Measurements from ENCODE around the gene SLC16A9. TPM values are rescaled to one million over a fixed set of nuclear protein-coding genes. Genes with fewer than 3 reads are reported as not detected.

Gene SLC16A9
- total and polyA plus RNA-seq, 4 donors, result 0.70 to 6.0 (median 1.9) TPM

DNA sequence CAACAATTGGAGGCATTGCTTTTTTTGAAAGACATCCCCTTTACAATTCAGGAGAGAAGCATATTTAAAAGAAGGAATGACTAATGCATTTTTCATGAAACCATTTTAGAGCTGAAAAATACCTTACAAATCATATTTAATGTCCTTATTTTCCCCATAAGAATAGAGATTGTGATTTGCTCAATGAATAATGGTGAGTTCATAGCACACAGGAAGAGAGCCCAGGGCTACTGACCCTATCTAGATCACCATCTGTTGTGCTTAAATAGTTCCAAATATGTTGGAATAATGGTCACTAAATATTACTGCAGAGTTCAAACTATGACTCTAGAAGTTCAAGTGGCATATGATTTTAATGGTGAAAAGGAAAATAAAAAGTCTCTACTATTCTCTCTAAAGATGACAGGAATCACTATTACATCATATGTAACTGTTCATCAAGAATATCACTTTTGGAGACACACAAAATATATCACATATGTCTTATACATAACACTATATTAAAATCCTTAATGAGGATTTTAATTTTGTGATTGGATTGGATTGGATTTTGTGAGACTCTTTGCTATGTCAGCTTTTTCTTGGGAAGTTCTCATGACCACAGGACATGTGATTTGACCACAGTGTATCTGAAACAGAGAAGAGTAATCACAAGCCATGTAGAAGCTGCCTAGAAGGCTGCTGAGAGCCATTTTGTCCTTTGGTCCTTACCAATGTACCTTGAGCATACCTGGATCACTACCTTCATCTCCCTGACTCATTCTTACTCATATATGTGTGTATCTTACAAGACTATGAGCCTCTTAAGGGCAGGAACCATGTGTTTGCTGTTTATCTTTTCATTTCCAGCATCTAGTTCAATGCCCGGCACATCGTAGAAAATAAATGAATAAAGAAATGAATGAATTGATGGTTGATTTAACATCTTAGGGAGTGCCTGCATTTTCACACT is 26.4 kb downstream of the SLC16A9 start:
- TF ChIP-seq, protein P1, sequence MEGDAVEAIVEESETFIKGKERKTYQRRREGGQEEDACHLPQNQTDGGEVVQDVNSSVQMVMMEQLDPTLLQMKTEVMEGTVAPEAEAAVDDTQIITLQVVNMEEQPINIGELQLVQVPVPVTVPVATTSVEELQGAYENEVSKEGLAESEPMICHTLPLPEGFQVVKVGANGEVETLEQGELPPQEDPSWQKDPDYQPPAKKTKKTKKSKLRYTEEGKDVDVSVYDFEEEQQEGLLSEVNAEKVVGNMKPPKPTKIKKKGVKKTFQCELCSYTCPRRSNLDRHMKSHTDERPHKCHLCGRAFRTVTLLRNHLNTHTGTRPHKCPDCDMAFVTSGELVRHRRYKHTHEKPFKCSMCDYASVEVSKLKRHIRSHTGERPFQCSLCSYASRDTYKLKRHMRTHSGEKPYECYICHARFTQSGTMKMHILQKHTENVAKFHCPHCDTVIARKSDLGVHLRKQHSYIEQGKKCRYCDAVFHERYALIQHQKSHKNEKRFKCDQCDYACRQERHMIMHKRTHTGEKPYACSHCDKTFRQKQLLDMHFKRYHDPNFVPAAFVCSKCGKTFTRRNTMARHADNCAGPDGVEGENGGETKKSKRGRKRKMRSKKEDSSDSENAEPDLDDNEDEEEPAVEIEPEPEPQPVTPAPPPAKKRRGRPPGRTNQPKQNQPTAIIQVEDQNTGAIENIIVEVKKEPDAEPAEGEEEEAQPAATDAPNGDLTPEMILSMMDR (IDR thresholded peaks at IDR 0.05; ENCODE audit: control extremely low read depth, extremely low read depth), result no peak
- ATAC-seq (ENCODE audit: insufficient read depth, low FRiP score), result no peak

DNA sequence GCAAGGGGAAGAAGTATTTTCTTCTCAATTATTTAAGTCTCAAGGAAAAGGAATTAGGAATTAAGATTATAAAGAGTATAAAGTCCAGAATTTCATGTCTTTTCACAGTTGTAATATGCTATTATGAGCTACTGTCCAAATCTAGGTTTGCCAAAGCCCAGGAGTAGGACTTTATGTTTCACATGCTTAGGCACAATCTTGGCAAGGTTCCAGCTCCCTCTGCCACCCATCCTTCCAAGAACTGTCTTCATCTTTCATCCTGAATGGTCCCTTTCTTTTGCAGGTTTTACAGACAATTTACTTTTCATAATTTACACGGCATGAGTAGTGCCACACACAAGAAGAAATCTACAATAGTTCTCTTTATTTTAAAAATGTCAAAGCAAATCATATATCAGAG is 29.5 kb downstream of the SLC16A9 start:
- WGBS, 2 donors, result 88 to 92% methylated on average over 1 of the region's 1 CpG
- TF ChIP-seq, protein P1 (IDR thresholded peaks at IDR 0.05; ENCODE audit: control extremely low read depth, extremely low read depth), result no peak
- Histone ChIP-seq H3K27me3 (ENCODE audit: control insufficient read depth in 3 of 3, insufficient read depth in 3 of 3, low read length in 2 of 3) (no peaks in the 10 kb centered on the region), H3K4me3 (no peak overlapping the region), H3K9me3 (ENCODE audit: control insufficient read depth in 4 of 4, insufficient read depth in 3 of 4, low read length in 3 of 4) (peaks cover 0 to 3% (median 0%) of the 10 kb centered on the region in 4 donors), H3K36me3 (ENCODE audit: control insufficient read depth in 4 of 4, insufficient read depth in 4 of 4, low read length in 4 of 4) (peaks cover 0 to 3% (median 0%) of the 10 kb centered on the region in 4 donors), H3K27ac (ENCODE audit: low read depth in 1 of 2, low read length in 1 of 2) (no peak overlapping the region), H3K9ac (ENCODE audit: insufficient read depth in 1 of 2, low read length in 2 of 2) (no peak overlapping the region), H3K4me1 (ENCODE audit: control insufficient read depth in 5 of 5, insufficient read depth in 5 of 5, low read length in 5 of 5) (peaks cover 0 to 1% (median 0%) of the 10 kb centered on the region in 5 donors)
- DNase-seq (no peak), ATAC-seq (ENCODE audit: insufficient read depth, low FRiP score) (no peak)

More for the DNA sequence above, 26.4 kb downstream of the SLC16A9 start:
- Histone ChIP-seq H3K27ac (ENCODE audit: low read depth in 1 of 2, low read length in 1 of 2) (no peak overlapping the region), H3K4me3 (no peak overlapping the region), H3K27me3 (ENCODE audit: control insufficient read depth in 3 of 3, insufficient read depth in 3 of 3, low read length in 2 of 3) (no peaks in the 10 kb centered on the region), H3K36me3 (ENCODE audit: control insufficient read depth in 4 of 4, insufficient read depth in 4 of 4, low read length in 4 of 4) (peaks cover 0 to 3% (median 1%) of the 10 kb centered on the region in 4 donors), H3K9me3 (ENCODE audit: control insufficient read depth in 4 of 4, insufficient read depth in 3 of 4, low read length in 3 of 4) (no peaks in the 10 kb centered on the region), H3K4me1 (ENCODE audit: control insufficient read depth in 5 of 5, insufficient read depth in 5 of 5, low read length in 5 of 5) (peaks cover 0 to 1% (median 0%) of the 10 kb centered on the region in 5 donors), H3K9ac (ENCODE audit: insufficient read depth in 1 of 2, low read length in 2 of 2) (no peak overlapping the region)
- DNase-seq, result no peak
- WGBS, 2 donors, result 81 to 82% methylated on average over 2 of the region's 2 CpGs

DNA sequence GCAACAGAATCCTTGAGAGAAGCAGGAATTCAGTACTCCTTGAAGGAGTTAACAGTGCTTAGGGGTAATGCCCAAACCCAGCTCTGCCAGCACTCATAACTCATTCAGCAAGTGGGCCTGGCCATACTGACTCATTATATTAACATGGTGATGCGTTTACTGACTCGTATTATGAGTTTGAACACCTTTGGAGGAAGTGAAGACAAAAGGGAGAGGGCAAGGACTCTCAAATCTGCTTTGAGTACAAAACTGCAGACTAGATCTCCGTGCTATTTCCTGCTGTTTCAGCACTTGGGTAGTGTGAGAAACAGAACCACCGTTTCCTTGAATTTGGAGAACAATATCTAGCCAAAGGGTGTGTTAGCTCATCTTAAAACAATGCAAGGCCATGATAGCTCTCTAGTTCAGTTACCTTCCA is 30.8 kb downstream of the SLC16A9 start:
- TF ChIP-seq, protein P1 (IDR thresholded peaks at IDR 0.05; ENCODE audit: control extremely low read depth, extremely low read depth), result no peak

More for the DNA sequence above, 30.8 kb downstream of the SLC16A9 start:
- H3K36me3 ChIP-seq (ENCODE audit: control insufficient read depth in 4 of 4, insufficient read depth in 4 of 4, low read length in 4 of 4), result peaks cover 0 to 3% (median 0%) of the 10 kb centered on the region in 4 donors
- peaks cover 0 to 3% (median 0%) of the 10 kb centered on the region in 4 donors for H3K9me3 ChIP-seq (ENCODE audit: control insufficient read depth in 4 of 4, insufficient read depth in 3 of 4, low read length in 3 of 4)
- peaks cover 0 to 2% (median 0%) of the 10 kb centered on the region in 5 donors for H3K4me1 ChIP-seq (ENCODE audit: control insufficient read depth in 5 of 5, insufficient read depth in 5 of 5, low read length in 5 of 5)
- no peak for ATAC-seq (ENCODE audit: insufficient read depth, low FRiP score)
- no peak overlapping the region for H3K27ac ChIP-seq (ENCODE audit: low read depth in 1 of 2, low read length in 1 of 2)
- H3K27me3 ChIP-seq (ENCODE audit: control insufficient read depth in 3 of 3, insufficient read depth in 3 of 3, low read length in 2 of 3), result no peaks in the 10 kb centered on the region
- 37 to 40% methylated on average over 4 of the region's 4 CpGs for WGBS, 2 donors
- no peak overlapping the region for H3K9ac ChIP-seq (ENCODE audit: insufficient read depth in 1 of 2, low read length in 2 of 2)
- no peak for DNase-seq
- no peak overlapping the region for H3K4me3 ChIP-seq

Measured in lung (tissue), 12 donors.